Suppressor macrophage (primary cell): ENCODE data around the gene ENDOV.
A peak's percentile ranks its signal among the peaks of the same experiment; 100 is the strongest.
"Not testable (repeated sequence)": the region's sequence is repeated elsewhere in the genome, so short reads cannot be mapped to it uniquely, and the experiment has no call there.

ENCODE experiments used
- DNase-seq, 4 experiments: peaks; one replicate each; pipeline ENCODE4 v3.0.0-alpha.2; 2020 to 2022

ENDOV gene

DNA sequence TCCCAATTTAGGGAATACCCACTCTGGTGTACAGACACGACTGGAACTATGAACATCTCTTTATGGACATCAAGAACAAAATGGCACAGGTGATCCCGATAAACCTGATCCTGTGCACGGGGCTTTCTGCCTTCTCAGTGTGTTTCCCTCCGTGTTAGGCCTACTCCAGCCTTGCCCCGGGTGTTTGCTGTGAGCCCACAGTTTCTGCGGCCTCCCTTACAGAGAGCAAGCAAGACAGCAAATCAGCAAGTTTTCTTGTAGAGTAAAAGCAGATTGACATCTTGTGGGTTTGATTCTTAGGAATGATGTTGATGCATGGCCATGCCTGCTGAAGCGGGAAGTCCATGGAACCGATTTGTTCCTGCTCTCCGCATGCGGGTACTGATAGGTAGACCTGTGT, 26.4 kb upstream of the ENDOV start:
- DNase-seq: no peak

- no peak for DNase-seq
These were observed 25.7 kb upstream of the ENDOV start for GRCh38 chr17:80389011-80389995.

GRCh38 chr17:80393241-80393890, 21.6 kb upstream of the ENDOV start:
- no peak for DNase-seq

GRCh38 chr17:80393961-80394360, 21.0 kb upstream of the ENDOV start:
- DNase-seq: no peak

GRCh38 chr17:80394629-80395216, 20.2 kb upstream of the ENDOV start:
- DNase-seq: no peak

DNA sequence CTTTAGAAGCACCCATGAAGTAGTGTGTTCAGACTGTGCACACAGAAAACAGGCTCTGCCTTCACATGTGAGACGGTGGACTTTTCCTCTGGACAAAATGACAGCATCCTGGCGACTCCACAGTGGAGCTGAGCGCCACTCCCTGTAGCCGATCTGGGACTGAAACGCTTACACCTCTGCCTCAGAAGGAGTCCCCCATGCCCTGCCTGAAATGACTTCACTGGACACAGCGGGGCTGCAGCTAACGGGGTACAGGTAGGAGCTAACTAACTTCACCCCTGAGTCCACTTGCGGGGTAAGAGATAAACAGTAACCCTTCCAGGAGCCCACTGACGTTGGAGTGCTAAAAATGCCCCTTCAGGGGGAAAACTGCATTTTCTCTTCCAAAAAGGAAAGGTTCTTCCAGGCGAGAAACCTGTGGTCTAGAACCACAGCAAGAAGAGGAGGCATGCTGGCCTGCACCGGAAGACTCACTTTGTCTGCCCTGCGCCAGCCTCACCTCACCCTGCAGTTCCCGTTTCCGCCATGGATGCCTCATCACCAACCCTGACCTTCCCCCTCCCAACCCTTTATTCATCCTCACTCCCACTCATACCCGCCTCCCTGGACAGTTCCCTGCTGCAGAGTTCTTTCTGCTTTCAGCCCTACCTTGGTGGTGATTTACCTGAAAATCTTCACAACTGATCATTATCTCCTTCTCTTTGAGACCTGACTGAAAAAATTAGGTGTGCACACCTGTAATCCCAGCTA, 19.4 kb upstream of the ENDOV start:
- peak in 3 of 4 experiments; percentile 13 to 36 (median 29) for DNase-seq

DNA sequence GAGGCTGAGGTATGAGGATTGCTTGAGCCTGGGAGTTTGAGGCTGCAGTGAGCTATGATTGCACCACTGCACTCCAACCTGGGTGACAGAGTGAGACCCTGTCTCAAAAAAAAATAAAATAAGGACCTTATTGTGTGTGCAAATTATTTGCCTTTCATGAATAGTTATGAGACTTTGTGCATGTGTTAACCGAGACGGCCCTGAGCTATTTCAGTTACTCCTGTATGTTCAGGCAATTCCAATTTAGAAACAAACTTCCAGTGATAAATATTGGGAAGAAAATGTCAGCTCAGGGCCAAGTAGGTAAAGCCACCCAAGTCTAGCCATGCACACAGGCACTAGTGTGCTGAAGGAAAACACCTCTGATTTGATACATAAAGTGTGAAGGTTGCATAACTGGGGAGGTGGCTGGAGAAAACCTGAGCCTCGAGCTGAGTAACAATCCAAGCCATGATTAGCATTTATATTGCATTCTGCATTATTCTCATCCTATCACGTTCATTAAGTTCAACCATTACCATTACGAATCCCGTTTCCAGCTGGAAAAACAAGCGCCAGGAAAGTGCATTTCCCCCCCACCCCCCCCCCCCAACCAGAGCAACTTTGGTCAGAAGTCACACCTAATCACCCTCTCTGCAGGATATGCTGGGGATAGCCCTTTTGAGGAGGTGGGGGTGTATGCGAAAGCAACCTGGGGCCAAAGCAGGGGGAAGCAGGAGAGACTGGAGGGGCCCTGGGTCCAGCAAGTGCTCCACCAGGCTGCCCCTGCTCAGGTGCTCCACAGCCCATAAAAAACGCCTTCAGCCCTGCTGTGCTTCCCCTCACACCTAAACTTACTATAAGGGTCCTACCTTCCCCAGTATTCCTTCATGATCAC, 18.6 kb upstream of the ENDOV start:
- DNase-seq: no peak

GRCh38 chr17:80397034-80397387, 18.0 kb upstream of the ENDOV start:
- no peak for DNase-seq

- no peak for DNase-seq
These were observed 17.3 kb upstream of the ENDOV start for GRCh38 chr17:80397686-80398085.

- not testable (repeated sequence) for DNase-seq
These were observed 13.9 kb upstream of the ENDOV start for GRCh38 chr17:80401086-80401485.

GRCh38 chr17:80402102-80402501, 12.9 kb upstream of the ENDOV start:
- DNase-seq: not testable (repeated sequence)

GRCh38 chr17:80402959-80403358, 12.0 kb upstream of the ENDOV start:
- no peak for DNase-seq

GRCh38 chr17:80406146-80406545, 8.8 kb upstream of the ENDOV start:
- no peak for DNase-seq

- DNase-seq: not testable (repeated sequence)
These were observed 7.0 kb upstream of the ENDOV start for GRCh38 chr17:80407917-80408316.

DNA sequence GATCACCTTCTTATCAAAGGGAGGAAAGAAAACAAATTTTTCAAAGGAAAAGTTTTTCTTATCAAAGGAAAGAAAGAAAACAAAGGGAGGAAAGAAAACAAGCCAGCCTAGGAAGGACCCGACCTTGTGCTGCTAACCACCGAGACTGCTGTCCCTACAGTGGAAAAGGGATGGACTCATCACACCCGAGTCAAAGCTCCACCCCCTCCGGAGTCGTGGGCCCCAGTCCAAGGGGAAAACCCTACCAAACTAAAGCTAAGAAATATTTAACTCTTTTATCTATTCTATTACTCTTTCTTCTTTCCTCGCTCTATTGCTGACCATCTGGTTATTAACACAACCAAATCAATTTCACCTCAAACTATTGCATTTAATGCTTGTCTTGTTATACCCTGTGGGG, 6.1 kb upstream of the ENDOV start:
- peak in 2 of 4 experiments; percentile 22 to 29 for DNase-seq

DNA sequence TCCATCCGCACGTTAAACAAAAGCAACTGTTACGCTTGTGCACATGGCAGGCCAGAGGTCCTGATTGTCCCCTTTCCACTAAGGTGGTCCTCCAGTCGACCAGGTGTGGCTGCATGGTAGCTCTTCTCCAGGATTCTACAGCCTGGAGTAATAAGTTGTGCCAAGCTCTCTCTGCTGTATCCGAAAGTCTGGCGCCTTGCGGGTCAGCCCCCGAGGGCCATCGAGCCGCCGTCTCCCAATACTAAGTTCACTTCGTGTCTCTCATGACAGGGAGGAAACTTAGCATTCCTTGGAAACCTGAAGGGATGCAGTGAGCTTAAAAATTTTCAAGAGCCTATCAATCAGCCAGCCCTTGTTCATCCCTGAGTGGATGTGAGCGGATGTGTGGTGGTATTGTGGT, 5.3 kb upstream of the ENDOV start:
- no peak for DNase-seq

DNA sequence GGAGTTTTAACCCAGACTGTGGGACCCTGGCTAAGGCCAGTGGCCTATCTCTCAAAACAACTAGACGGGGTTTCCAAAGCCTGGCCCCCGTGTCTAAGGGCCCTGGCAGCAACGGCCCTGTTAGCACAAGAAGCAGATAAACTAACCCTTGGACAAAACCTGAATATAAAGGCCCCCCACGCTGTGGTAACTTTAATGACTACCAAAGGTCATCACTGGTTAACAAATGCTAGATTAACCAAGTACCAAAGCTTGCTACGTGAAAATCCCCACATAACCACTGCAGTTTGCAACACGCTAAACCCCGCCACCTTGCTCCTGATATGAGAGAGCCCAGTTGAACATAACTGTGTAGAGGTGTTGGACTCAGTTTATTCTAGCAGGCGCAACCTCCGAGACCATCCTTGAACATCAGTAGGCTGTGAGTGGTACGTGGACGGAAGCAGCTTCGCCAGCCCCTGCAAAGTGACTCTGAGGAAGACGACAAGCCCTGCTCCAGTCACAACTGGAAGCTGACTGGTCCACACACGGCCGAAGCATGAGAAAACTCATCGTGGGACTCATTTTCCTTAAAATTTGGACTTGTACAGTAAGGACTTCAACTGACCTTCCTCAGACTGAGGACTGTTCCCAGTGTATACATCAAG, 4.4 kb upstream of the ENDOV start:
- DNase-seq: not testable (repeated sequence)

DNA sequence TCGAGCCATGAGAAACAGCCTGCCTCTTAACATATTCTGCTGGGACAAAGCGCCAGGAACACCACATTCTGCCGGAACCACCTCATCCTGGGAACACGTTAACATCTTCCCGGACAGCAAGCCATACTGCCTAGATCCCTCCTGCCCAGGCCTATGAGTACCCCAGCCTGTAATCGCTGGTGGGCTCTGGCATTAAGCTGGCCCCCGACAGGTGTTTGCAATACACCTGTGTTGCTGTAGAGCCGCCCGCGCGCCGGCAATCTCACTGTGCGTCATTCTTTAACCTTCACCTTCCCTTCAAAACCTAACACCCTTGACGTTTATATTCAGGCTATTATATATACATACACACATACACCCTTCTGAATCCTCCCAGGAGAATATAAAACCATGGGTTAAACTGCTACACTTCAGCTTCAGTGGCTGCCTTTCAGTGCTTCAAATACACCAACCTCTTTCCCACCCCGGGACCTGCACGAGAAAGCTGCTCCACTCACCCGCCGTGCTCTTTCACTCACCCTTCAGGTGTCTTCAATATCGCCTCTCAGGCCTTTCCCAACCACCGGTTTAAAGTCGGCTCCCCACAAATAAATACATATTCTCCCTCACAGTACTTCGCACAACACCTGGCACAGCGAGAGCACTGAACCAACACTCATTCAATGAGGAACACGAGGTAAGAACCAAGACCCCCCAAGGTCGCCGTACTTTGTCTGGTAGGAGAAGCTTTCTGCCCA, 1.0 kb upstream of the ENDOV start:
- no peak for DNase-seq

- no peak for DNase-seq
These were observed 512 bp upstream of the ENDOV start for GRCh38 chr17:80414508-80414802.

- peak in 1 of 4 experiments; percentile 4 for DNase-seq
These were observed 715 bp downstream of the ENDOV start for GRCh38 chr17:80415626-80416137.
